HG02970 (cell line): ENCODE results near the gene CASKIN2.

Source experiments
- ATAC-seq: cut with Tn5 transposase; IDR thresholded peaks from one replicate; pipeline ENCODE4 v1.9.1; 2021; ENCODE audit warnings: mild to moderate bottlenecking, moderate library complexity, moderate number of reproducible peaks; ENCODE audit not compliant: unreplicated experiment, low FRiP score

CASKIN2 gene

DNA sequence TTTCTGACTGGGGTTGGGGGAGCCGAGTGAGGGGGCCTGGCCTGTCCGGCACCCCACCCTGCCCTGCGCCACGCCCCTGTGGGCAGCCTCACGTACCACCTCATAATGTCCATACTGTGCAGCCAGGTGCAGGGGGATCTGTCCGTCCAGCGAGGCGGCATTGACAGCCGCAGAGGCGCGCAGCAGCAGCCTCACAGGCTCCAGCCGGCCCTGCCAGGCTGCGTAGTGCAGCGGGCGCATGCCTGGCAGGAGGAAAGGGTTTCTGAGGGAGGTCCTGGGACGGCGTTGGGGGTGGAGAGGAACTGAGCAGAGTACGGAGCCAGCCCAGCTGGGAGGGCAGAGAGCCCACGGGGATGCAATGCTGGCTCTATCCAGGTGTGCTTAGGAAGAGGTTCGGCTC, 8.4 kb downstream of the CASKIN2 start:
- no peak for ATAC-seq

- no peak for ATAC-seq
These were observed 9.2 kb downstream of the CASKIN2 start for GRCh38 chr17:75506134-75506533.

- no peak for ATAC-seq
These were observed 9.7 kb downstream of the CASKIN2 start for GRCh38 chr17:75505640-75506039.

DNA sequence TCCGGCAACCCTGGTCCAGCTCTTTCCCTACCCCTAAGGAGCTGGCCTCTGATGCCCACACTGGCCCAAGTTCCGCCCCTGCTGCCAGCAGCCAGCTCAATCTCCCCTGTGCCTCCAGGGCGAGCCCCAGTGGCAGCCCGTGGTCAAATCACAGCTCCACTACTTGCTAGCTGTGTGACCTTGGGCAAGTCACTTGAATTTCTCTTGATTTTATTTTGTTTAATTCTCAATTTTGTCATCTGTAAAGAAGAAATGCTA, 10.3 kb downstream of the CASKIN2 start:
- no peak for ATAC-seq

- ATAC-seq, result no peak
These were observed 10.8 kb downstream of the CASKIN2 start for GRCh38 chr17:75504347-75505151.

DNA sequence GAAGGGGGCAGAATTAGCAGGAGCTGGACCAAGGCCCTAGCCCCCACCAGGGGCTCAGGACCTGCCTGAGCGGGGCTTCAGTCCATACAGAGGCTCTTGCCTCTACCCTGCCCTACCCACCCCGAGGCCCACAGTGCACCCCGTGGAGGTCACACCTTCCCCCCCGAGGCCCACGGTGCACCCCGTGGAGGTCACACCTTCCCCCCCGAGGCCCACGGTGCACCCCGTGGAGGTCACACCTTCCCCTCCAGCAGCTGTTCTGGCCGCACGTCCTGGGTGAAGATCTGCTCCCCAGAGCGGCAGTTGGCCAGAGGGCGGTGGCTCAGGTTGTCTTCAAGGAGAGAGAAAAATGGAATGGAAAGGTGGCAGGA, 11.4 kb downstream of the CASKIN2 start:
- no peak for ATAC-seq

- no peak for ATAC-seq
These were observed 11.9 kb downstream of the CASKIN2 start for GRCh38 chr17:75503337-75503950.

GRCh38 chr17:75502721-75503329, 12.5 kb downstream of the CASKIN2 start:
- ATAC-seq, result no peak

GRCh38 chr17:75502072-75502720, 13.1 kb downstream of the CASKIN2 start:
- ATAC-seq, result no peak

- ATAC-seq, result no peak
These were observed 13.8 kb downstream of the CASKIN2 start for GRCh38 chr17:75501378-75502071.

DNA sequence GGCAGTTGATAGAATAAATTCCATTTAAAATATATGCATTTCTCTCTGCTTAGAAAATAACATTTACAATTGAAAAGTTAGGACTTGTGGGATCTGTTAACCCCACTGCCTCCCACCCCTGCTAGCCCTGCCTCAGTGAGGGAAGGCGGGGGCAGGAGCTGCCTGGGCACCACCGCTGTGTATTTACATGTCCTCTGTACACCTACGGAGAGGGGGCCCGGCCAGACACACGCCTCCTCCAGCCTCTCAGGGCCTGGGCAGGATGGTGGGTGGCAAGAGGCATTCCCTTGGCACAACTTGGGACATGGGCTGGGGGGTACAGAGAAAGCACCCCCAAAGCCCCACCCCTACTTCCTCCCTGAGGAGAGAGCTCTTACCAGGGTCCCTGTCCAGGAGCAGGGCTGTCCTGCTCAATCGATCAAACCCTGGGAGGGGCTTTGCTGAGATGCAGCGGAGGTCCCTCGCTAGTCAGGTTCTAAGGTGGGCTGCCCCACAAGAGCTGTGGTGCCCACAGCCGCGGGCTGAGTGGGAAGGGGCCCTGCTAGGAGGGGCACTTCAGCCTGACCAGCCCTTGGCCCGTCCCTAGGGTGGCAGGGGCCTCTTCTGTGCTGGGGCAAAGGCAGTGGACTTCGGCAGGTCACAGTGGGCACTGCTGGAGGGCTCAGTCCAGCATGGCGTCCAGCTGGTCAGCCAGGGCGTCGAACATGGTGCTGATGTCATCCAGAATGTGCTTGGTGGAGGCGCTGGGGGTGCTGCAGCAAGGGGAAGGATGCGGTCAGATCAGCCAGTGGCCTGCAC, 14.7 kb downstream of the CASKIN2 start:
- ATAC-seq, result no peak

- no peak for ATAC-seq
These were observed 15.9 kb downstream of the CASKIN2 start for GRCh38 chr17:75499313-75500022.

- ATAC-seq, result no peak
These were observed 16.6 kb downstream of the CASKIN2 start for GRCh38 chr17:75498726-75499213.

GRCh38 chr17:75498039-75498725, 17.2 kb downstream of the CASKIN2 start:
- no peak for ATAC-seq

DNA sequence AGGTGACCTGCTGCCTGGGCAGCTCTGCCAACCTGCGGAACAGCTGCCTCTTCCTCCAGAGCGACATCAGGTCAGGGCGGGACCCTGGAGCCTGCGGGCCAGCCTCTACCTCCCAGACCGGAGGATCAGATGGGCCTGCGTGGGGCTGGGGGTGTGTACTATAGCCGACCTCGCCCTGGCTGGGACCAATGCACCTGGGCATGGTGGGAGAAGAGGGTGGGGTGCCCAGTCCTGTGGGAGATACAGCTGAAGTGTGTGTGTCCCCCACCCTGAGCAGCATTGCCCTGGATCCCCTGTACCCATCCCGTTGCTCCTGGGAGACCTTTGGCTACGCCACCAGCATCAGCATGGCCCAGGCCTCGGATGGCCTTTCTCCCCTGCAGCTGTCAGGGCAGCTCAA, 19.3 kb downstream of the CASKIN2 start:
- ATAC-seq, result no peak

DNA sequence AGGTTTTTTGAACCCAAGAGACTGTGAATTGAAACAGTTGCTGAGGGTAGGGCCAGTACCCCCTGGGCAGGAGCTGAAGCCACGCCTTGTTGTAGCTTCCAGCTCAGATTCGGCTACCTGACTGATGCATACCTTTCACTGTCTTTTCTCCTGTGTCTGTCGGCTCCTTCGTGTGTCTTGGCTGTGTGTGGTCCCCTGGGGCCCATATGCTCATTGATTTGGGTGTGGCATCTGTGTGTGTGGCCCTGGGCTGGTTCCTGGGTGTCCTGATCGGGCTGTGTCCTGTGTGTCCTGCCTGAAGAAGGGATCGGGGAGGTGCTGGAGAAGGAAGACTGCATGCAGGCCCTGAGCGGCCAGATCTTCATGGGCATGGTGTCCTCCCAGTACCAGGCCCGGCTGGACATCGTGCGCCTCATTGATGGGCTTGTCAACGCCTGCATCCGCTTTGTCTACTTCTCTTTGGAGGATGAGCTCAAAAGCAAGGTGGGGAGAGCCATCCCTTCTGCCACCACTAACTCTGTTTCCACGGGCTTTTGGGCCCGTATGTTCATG, 20.9 kb downstream of the CASKIN2 start:
- no peak for ATAC-seq

DNA sequence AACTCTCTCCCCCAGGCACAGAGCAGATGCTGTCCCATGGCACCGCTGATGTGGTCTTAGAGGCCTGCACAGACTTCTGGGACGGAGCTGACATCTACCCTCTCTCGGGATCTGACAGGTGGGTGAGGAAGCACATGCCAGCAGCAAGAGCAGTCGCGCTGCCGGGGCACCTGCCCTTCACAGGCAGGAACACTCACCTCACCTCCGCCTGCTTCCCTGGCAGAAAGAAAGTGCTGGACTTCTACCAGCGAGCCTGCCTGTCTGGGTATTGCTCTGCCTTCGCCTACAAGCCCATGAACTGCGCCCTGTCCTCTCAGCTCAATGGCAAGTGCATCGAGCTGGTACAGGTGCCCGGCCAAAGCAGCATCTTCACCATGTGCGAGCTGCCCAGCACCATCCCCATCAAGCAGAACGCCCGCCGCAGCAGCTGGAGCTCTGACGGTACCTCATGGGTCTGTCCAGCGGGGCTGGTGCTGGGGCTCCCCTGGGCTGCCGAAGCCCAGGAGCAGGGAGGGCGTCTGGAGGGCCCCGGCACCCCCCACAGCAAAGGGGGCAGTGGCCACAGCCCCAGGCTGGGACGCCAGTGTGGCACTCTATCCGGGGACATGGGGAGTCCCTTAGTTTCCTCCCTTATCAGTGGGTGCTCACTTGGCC, 21.7 kb downstream of the CASKIN2 start:
- ATAC-seq, result no peak

DNA sequence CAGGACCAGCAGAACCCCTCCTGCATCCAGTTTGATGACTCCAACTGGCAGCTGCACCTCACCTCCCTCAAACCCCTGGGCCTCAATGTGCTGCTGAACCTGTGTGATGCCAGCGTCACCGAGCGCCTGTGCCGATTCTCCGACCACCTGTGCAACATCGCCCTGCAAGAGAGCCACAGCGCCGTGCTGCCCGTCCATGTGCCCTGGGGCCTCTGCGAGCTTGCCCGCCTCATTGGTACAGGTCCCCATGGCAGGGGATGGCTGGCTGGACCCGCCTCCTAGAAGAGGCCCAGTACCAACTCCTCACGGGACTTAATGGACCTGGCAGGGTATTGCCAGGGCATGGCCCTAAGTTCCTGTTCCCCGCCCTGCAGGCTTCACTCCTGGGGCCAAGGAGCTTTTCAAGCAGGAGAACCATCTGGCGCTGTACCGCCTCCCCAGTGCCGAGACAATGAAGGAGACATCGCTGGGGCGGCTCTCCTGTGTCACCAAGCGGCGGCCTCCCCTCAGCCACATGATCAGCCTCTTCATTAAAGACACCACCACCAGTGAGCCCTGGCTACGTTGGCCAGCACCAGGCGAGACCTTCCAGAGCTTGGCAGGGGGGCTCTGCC, 22.7 kb downstream of the CASKIN2 start:
- no peak for ATAC-seq
